HEK293T (cell line): ENCODE measurements around the gene NKIRAS2.
"Not testable (repeated sequence)": the region's sequence is repeated elsewhere in the genome, so short reads cannot be mapped to it uniquely, and the experiment has no call there.

Experiments
- CTBP1 ChIP-seq: fragments of 450-650 bp; IDR thresholded peaks from 2 replicates; pipeline ENCODE4 v1.6.1; 2016; ENCODE audit warnings: borderline replicate concordance
- SUZ12 ChIP-seq: fragments of 450-650 bp; IDR thresholded peaks from 2 replicates; pipeline ENCODE4 v1.6.1; 2016; ENCODE audit warnings: mild to moderate bottlenecking

- TF ChIP-seq CTBP1, SUZ12: not testable (repeated sequence)
These were observed 7.5 kb upstream of the NKIRAS2 start for GRCh38 chr17:42012363-42012762.
